Upper lobe of left lung (tissue), 6 donors: ENCODE data around the gene THRAP3. TPM values are rescaled to one million over a fixed set of nuclear protein-coding genes. Genes with fewer than 3 reads are reported as not detected.

Source experiments
- ATAC-seq, 2 donors: fragments of 200-7000 bp; cut with Tn5 transposase; one replicate each; pipeline ENCODE4 v1.9.1; 2022; ENCODE audit warnings: mild to moderate bottlenecking in 2 of 2, moderate library complexity in 2 of 2; ENCODE audit not compliant: low FRiP score in 2 of 2
- DNase-seq, 2 donors: peaks; one replicate each; pipeline ENCODE4 v3.0.0-alpha.2; 2019 to 2020
- H3K27ac ChIP-seq, 4 donors: fragments of 200-600 bp; sonication (generic); one replicate each; pipeline ENCODE4 v1.5.1; 2016 to 2019
- H3K27me3 ChIP-seq, 4 donors: fragments of 200-600 bp; sonication (generic); one replicate each; pipeline ENCODE4 v1.5.1; 2017 to 2019
- H3K36me3 ChIP-seq, 4 donors: fragments of 200-600 bp; sonication (generic); one replicate each; pipeline ENCODE4 v1.5.1; 2016 to 2019
- H3K4me1 ChIP-seq, 4 donors: fragments of 200-600 bp; sonication (generic); one replicate each; pipeline ENCODE4 v1.5.1; 2018 to 2019
- H3K4me3 ChIP-seq, 4 donors: fragments of 200-600 bp; sonication (generic); one replicate each; pipeline ENCODE4 v1.5.1; 2017 to 2019; ENCODE audit warnings: mild to moderate bottlenecking in 2 of 4, moderate library complexity in 1 of 4
- H3K9me3 ChIP-seq, 4 donors: fragments of 200-600 bp; sonication (generic); one replicate each; pipeline ENCODE4 v1.5.1; 2018 to 2019
- CTCF ChIP-seq, 6 experiments: fragments of 450-650 bp in 4 of 6; fragments of 200-600 bp in 2 of 6; sonication (generic) in 2 of 6; IDR thresholded peaks; one replicate each; pipeline ENCODE4 v1.5.1; 2016 to 2019; ENCODE audit warnings: antibody characterized with exemption in 6 of 6
- EP300 ChIP-seq, 4 donors: sonication (generic); formaldehyde crosslinking; IDR thresholded peaks; one replicate each; pipeline ENCODE4 v1.5.1; 2017; ENCODE audit warnings: antibody characterized with exemption in 4 of 4, control low read depth in 2 of 4
- POLR2A ChIP-seq, 4 donors: fragments of 450-650 bp; IDR thresholded peaks; one replicate each; pipeline ENCODE4 v1.5.1; 2016 to 2017; ENCODE audit warnings: antibody characterized with exemption in 4 of 4, mild to moderate bottlenecking in 2 of 4
- POLR2AphosphoS5 ChIP-seq, 2 donors: sonication (generic); formaldehyde crosslinking; IDR thresholded peaks; one replicate each; pipeline ENCODE4 v1.5.1; 2017; ENCODE audit warnings: antibody characterized with exemption in 2 of 2
- WGBS, 2 donors: methylation state at CpG; one replicate each; pipeline ENCODE4 v1.1.5; 2017 to 2018; 5-methylcytosine and 5-hydroxymethylcytosine counted together
- total RNA-seq, 6 donors: library from RNA; depleted of rRNA in 4 of 6; stranded (reverse); fragments of >200 nt in 4 of 6; gene quantifications; one replicate each; pipeline versions ENCODE4 v1.1.0 to v1.2.1, GENCODE V29; 2016 to 2021
- donor health status: DM: no; HTN: no; CAD: no; lungs with moderate emphysema.
- donor health status: DM: no; HTN: yes; CAD: no; lungs with severe emphysema.

The THRAP3 gene
- total RNA-seq, 6 donors from 2014 or later, result 55.0 to 91.1 (median 84.0) TPM

DNA sequence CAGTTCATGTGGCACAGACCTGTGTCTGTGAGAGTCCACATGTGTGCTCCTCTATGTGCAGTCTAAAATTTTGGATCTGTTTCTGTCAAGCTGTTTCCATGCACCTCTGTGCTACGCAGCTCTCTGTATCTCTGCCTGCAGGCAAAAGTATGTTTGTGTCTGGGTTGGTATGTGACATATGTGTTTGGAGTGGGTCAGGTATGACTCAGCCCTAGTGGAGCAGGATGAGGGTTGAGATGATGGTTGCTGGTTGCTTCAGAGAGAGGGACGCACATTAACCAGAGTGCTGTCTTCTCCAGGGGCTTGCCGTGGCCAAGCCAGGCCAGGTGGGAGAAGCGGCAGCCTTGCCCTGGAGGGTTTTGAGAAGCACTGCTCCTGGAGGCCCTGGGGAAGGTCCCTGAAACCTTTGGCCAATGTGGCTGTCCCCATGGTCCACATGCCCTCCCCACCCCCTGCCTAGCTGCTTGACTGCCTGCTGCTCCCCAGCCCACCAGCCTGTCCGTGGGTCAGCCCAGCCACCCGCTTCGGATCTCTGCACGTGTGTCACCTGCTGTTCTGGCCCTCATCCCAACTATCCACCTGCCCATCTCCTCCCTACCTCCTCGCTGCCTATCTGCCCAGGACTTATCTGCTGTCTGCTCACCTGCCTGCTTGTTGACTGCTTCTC lies 103.3 kb downstream of the THRAP3 start:
- Histone ChIP-seq H3K27me3 (no peaks in the 10 kb centered on the region), H3K4me3 (no peak overlapping the region), H3K27ac (peak overlapping the region in 2 of 4 donors; percentile 36 to 45), H3K4me1 (peaks cover 25 to 38% (median 28%) of the 10 kb centered on the region in 4 donors), H3K9me3 (no peaks in the 10 kb centered on the region), H3K36me3 (no peaks in the 10 kb centered on the region)
- ATAC-seq (no peak), DNase-seq (no peak)
- WGBS, 2 donors, result 84% methylated on average over 6 to 9 of the region's 9 CpGs
- no peak for TF ChIP-seq POLR2AphosphoS5 (IDR thresholded peaks at IDR 0.05)
- TF ChIP-seq CTCF (IDR thresholded peaks at IDR 0.05), result no peak
- TF ChIP-seq EP300 (IDR thresholded peaks at IDR 0.05), result no peak
- TF ChIP-seq POLR2A (IDR thresholded peaks at IDR 0.05), result no peak

DNA sequence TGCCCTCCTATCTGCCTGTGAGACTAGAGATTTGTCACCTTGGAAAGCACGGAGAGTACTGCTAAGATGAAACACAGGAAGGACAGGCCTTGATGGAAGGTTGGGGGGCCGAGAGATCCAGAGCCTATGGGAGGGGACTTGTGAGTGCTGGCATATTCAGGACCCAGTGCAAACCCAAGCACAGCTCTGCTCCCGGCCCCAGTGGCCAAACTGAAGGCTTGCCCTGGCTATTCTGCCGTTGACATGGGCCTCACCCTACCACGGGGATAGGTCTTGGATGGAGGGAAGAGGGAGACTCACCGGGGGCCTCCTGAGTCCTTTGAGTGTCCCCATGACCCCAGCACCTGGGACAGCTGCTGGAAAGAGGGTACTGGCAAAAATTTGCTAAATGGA lies 103.8 kb downstream of the THRAP3 start:
- DNase-seq, result no peak
- no peak for TF ChIP-seq EP300 (IDR thresholded peaks at IDR 0.05)
- TF ChIP-seq POLR2A (IDR thresholded peaks at IDR 0.05), result no peak
- no peak for TF ChIP-seq CTCF (IDR thresholded peaks at IDR 0.05)
- no peak for TF ChIP-seq POLR2AphosphoS5 (IDR thresholded peaks at IDR 0.05)
- no peak for ATAC-seq
- Histone ChIP-seq H3K36me3 (no peaks in the 10 kb centered on the region), H3K9me3 (no peaks in the 10 kb centered on the region), H3K27me3 (no peaks in the 10 kb centered on the region), H3K4me3 (no peak overlapping the region), H3K27ac (peak overlapping the region in 3 of 4 donors; percentile 2 to 45 (median 36)), H3K4me1 (peaks cover 22 to 33% (median 24%) of the 10 kb centered on the region in 4 donors)
- WGBS, 2 donors, result 87 to 90% methylated on average over 6 of the region's 6 CpGs

DNA sequence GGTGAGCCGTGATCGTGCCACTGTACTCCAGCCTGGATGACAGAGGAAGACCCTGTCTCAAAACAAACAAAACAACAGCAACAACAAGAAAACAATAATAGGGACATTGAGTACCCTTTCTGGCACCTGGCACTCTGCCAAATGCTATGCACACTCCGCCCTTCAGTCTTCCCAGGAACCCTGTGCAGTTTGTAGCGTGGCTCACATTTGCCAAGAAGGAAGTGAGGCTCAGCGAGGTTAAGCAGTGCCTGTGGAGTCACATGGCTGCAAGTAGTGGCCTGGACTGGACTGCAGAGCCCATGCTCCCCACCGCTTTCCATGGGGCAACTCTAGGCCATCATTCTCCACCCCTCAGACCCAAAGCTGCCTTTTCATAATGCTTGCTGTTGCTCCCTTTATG lies 104.5 kb downstream of the THRAP3 start:
- ATAC-seq (peak in 1 of 2 donors; percentile 61), DNase-seq (peak in 1 of 2 donors; percentile 68)
- Histone ChIP-seq H3K4me1 (peaks cover 21 to 30% (median 24%) of the 10 kb centered on the region in 4 donors), H3K27me3 (no peaks in the 10 kb centered on the region), H3K4me3 (no peak overlapping the region), H3K36me3 (no peaks in the 10 kb centered on the region), H3K9me3 (no peaks in the 10 kb centered on the region), H3K27ac (peak overlapping the region; percentile 7 to 58 (median 26))
- TF ChIP-seq POLR2A (IDR thresholded peaks at IDR 0.05) (no peak), CTCF (IDR thresholded peaks at IDR 0.05) (peak in 1 of 6 experiments; percentile 14), EP300 (IDR thresholded peaks at IDR 0.05) (no peak)
- 34 to 52% methylated on average over 5 to 6 of the region's 6 CpGs for WGBS, 2 donors

- Histone ChIP-seq H3K27ac (peak overlapping the region in 3 of 4 donors; percentile 16 to 58 (median 26)), H3K4me1 (peaks cover 12 to 19% (median 14%) of the 10 kb centered on the region in 4 donors), H3K27me3 (no peaks in the 10 kb centered on the region), H3K36me3 (no peaks in the 10 kb centered on the region), H3K9me3 (no peaks in the 10 kb centered on the region), H3K4me3 (no peak overlapping the region)
- DNase-seq (no peak), ATAC-seq (no peak)
- TF ChIP-seq POLR2A (IDR thresholded peaks at IDR 0.05) (no peak), POLR2AphosphoS5 (IDR thresholded peaks at IDR 0.05) (no peak), EP300 (IDR thresholded peaks at IDR 0.05) (no peak), CTCF (IDR thresholded peaks at IDR 0.05) (no peak)
- WGBS, 2 donors, result 87 to 90% methylated on average over 8 to 9 of the region's 9 CpGs
These were observed 105.6 kb downstream of the THRAP3 start for GRCh38 chr1:36329817-36330216.

- H3K4me3 ChIP-seq, result no peak overlapping the region
- no peak for DNase-seq
- no peaks in the 10 kb centered on the region for H3K9me3 ChIP-seq
- no peak overlapping the region for H3K27ac ChIP-seq
- 91 to 96% methylated on average over 15 of the region's 15 CpGs for WGBS, 2 donors
- TF ChIP-seq EP300 (IDR thresholded peaks at IDR 0.05), result no peak
- TF ChIP-seq POLR2AphosphoS5 (IDR thresholded peaks at IDR 0.05), result no peak
- TF ChIP-seq CTCF (IDR thresholded peaks at IDR 0.05), result no peak
- TF ChIP-seq POLR2A (IDR thresholded peaks at IDR 0.05), result no peak
- no peak for ATAC-seq
- H3K36me3 ChIP-seq, result no peaks in the 10 kb centered on the region
- H3K4me1 ChIP-seq, result peaks cover 12 to 19% (median 14%) of the 10 kb centered on the region in 4 donors
- H3K27me3 ChIP-seq, result no peaks in the 10 kb centered on the region
These were observed 106.7 kb downstream of the THRAP3 start for GRCh38 chr1:36330940-36331339.
